CD4-positive, alpha-beta T cell (primary cell): ENCODE data around the gene TIGD4. TPM values are rescaled to one million over a fixed set of nuclear protein-coding genes. Genes with fewer than 3 reads are reported as not detected.

Source experiments
- ATAC-seq: fragments of 200-7000 bp; cut with Tn5 transposase; one replicate; pipeline ENCODE4 v1.10.0; 2022; ENCODE audit warnings: mild to moderate bottlenecking; ENCODE audit not compliant: poor library complexity
- CTCF ChIA-PET: fragments of 350-600 bp; sonication (Branson Sonifier 250); formaldehyde crosslinking; loops from one replicate; lab custom pipeline; 2021; ENCODE audit warnings: antibody characterized with exemption, inconsistent platforms; lab: Charles Lee
- POLR2A ChIA-PET: fragments of 350-600 bp; sonication (Branson Sonifier 250); formaldehyde crosslinking; loops from one replicate; lab custom pipeline; 2021; ENCODE audit warnings: antibody characterized with exemption, inconsistent platforms; lab: Charles Lee
- DNase-seq, 14 experiments: peaks; one replicate each; pipeline ENCODE4 v3.0.0-alpha.2; 2013 to 2020; ENCODE audit warnings: mixed read lengths in 2 of 14
- H3K27ac ChIP-seq, 2 donors: one replicate each; pipeline versions ENCODE4 v1.5.1 to v1.7.0; 2013; ENCODE audit warnings: low read length in 2 of 2, low read depth in 1 of 2, mild to moderate bottlenecking in 1 of 2
- H3K27me3 ChIP-seq, 2 experiments: 1 replicate in 1 of 2; 2 replicates in 1 of 2; pipeline versions ENCODE4 v1.6.1 to v1.7.0; 2013; ENCODE audit warnings: low read length in 2 of 2, control low read depth in 1 of 2, mild to moderate bottlenecking in 1 of 2, moderate library complexity in 1 of 2; ENCODE audit not compliant: insufficient read depth in 2 of 2, control insufficient read depth in 1 of 2
- H3K36me3 ChIP-seq: one replicate; pipeline ENCODE4 v1.6.1; 2013; ENCODE audit warnings: low read length, control low read depth; ENCODE audit not compliant: insufficient read depth
- H3K4me1 ChIP-seq: one replicate; pipeline ENCODE4 v1.6.1; 2013; ENCODE audit warnings: low read length, control low read depth; ENCODE audit not compliant: insufficient read depth
- H3K4me3 ChIP-seq: one replicate; pipeline ENCODE4 v1.5.1; 2013; ENCODE audit warnings: mild to moderate bottlenecking, low read length, moderate library complexity
- H3K9me3 ChIP-seq, 2 experiments: 1 replicate in 1 of 2; 2 replicates in 1 of 2; pipeline versions ENCODE4 v1.6.1 to v1.7.0; 2013; ENCODE audit warnings: low read length in 2 of 2, mild to moderate bottlenecking in 2 of 2, control low read depth in 1 of 2, moderate library complexity in 1 of 2; ENCODE audit not compliant: control insufficient read depth in 1 of 2, insufficient read depth in 1 of 2
- H3K27ac Mint-ChIP-seq: one replicate; pipeline ENCODE4 v1.8.0; 2020; ENCODE audit warnings: mixed read lengths
- H3K27me3 Mint-ChIP-seq: one replicate; pipeline ENCODE4 v1.8.0; 2021; ENCODE audit warnings: mixed read lengths
- H3K36me3 Mint-ChIP-seq: one replicate; pipeline ENCODE4 v1.8.0; 2021; ENCODE audit warnings: low read depth, mixed read lengths
- H3K4me1 Mint-ChIP-seq: one replicate; pipeline ENCODE4 v1.8.0; 2021; ENCODE audit warnings: low read depth, mixed read lengths
- H3K4me3 Mint-ChIP-seq: one replicate; pipeline ENCODE4 v1.8.0; 2020; ENCODE audit warnings: mild to moderate bottlenecking, mixed read lengths
- H3K9me3 Mint-ChIP-seq: one replicate; pipeline ENCODE4 v1.8.0; 2020; ENCODE audit warnings: mixed read lengths
- intact Hi-C, 2 experiments: fragments of 100-400 bp; cut with DNase I in 1 of 2; cut with micrococcal nuclease in 1 of 2; formaldehyde crosslinking; loops; one replicate each; pipeline versions ENCODE4 v1.15.1 to v1.9.0; 2023 to 2025; cut with DNase I, micrococcal nuclease
- total RNA-seq, 174 experiments: library from RNA in 2 of 174; stranded (reverse) in 2 of 174; gene quantifications; one replicate each; pipeline ENCODE4 v1.2.3 and lab custom pipeline; 2021 to 2026
- TF ChIP-seq, protein P1 (sequence below): fragments of 200-600 bp; IDR thresholded peaks from one replicate; pipeline ENCODE4 v1.8.0; 2022; ENCODE audit warnings: antibody characterized with exemption, mild to moderate bottlenecking

Gene TIGD4
- total RNA-seq, 2 experiments from 2014 or later, result 0.22 TPM; not detected in 1

DNA sequence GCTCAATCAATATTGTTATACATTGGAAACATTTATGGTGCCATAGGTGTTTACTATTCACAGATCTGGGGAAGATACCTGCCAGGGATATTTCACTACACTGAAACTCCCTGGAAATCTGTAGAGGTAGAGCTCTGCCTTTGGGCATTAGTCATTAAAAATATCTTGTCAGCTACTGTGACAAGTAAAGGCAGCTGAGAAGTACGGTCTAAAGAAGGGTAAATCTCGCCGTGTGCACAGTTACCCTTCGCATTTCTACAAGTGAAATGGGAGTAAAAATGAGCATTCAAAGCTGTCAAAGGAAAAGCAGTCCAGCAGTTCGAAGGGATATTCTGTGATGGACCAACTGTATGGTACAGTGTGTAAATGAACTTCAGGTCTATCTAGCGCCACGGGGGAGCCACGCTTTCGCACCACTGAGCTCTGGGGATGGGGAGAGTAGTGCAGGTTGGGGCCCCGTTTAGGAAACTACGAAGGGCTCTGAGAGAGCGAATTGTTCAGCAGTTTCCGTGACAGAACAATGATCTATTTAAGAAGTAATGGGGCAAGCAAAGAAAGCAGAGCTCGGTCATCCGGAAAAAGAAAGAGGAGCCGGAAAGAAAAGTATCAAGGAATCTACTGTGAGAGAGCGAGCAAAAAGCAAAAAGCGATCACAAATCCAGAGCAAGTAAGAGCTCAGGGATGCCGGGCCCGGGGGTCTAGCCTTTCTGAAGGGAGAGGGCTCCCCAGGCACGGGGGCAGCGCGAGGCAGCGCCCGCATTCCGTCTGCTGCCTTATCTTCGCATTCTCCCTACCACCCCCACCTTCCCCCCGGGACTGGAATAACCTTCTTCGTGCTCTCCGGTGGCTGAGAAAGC lies 646 bp downstream of the TIGD4 start:
- TF ChIP-seq, protein P1, sequence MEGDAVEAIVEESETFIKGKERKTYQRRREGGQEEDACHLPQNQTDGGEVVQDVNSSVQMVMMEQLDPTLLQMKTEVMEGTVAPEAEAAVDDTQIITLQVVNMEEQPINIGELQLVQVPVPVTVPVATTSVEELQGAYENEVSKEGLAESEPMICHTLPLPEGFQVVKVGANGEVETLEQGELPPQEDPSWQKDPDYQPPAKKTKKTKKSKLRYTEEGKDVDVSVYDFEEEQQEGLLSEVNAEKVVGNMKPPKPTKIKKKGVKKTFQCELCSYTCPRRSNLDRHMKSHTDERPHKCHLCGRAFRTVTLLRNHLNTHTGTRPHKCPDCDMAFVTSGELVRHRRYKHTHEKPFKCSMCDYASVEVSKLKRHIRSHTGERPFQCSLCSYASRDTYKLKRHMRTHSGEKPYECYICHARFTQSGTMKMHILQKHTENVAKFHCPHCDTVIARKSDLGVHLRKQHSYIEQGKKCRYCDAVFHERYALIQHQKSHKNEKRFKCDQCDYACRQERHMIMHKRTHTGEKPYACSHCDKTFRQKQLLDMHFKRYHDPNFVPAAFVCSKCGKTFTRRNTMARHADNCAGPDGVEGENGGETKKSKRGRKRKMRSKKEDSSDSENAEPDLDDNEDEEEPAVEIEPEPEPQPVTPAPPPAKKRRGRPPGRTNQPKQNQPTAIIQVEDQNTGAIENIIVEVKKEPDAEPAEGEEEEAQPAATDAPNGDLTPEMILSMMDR, result no peak
- ChIA-PET CTCF (interaction anchor here (0.7 to 1.7 kb wide), 10 partner anchors 10 to 1679 kb away, joined by 3 to 6 read pairs (median 3); partner anchors contain the start of genes RPS3A and TMEM131L), POLR2A (interaction anchor here (0.7 to 3.1 kb wide), 13 partner anchors 8 to 1763 kb away, joined by 3 to 17 read pairs (median 5); partner anchors contain the start of genes FBXW7, LRBA and TMEM154)
- intact Hi-C loops, result loop anchor here in 1 of 2 experiments (2.0 to 10.0 kb wide), 5 partner anchors 97 to 1680 kb away; partner anchors contain the start of gene RPS3A
- H3K36me3 Mint-ChIP-seq, result peaks cover 13% of the 10 kb centered on the region
- peak overlapping the region; percentile 90 for H3K4me3 Mint-ChIP-seq
- H3K4me3 ChIP-seq, result peak overlapping the region; percentile 72
- H3K4me1 ChIP-seq, result peaks cover 21% of the 10 kb centered on the region
- H3K9me3 Mint-ChIP-seq, result no peaks in the 10 kb centered on the region
- H3K27me3 Mint-ChIP-seq, result peaks cover 11% of the 10 kb centered on the region
- peaks cover 50% of the 10 kb centered on the region for H3K4me1 Mint-ChIP-seq
- H3K27ac ChIP-seq, result peak overlapping the region; percentile 75 to 79
- H3K27ac Mint-ChIP-seq, result peak overlapping the region; percentile 95
- DNase-seq (peak in 13 of 14 experiments; percentile 1 to 58 (median 18)), ATAC-seq (peak; percentile 11)
- H3K36me3 ChIP-seq, result no peaks in the 10 kb centered on the region
- no peaks in the 10 kb centered on the region for H3K27me3 ChIP-seq
- no peaks in the 10 kb centered on the region for H3K9me3 ChIP-seq

- no peak overlapping the region for H3K27ac Mint-ChIP-seq
- H3K4me3 Mint-ChIP-seq, result peak overlapping the region; percentile 90
- peaks cover 11% of the 10 kb centered on the region for H3K27me3 Mint-ChIP-seq
- Histone ChIP-seq H3K36me3 (no peaks in the 10 kb centered on the region), H3K27ac (no peak overlapping the region), H3K4me1 (peaks cover 21% of the 10 kb centered on the region), H3K9me3 (no peaks in the 10 kb centered on the region), H3K27me3 (no peaks in the 10 kb centered on the region), H3K4me3 (no peak overlapping the region)
- POLR2A ChIA-PET, result interaction anchor here (0.6 kb wide), 1 partner anchor 112 kb away, joined by 3 read pairs; no protein-coding TSS in a partner anchor
- H3K4me1 Mint-ChIP-seq, result peaks cover 41% of the 10 kb centered on the region
- TF ChIP-seq, protein P1, result no peak
- ATAC-seq (no peak), DNase-seq (no peak)
- CTCF ChIA-PET, result interaction anchor here (1.0 kb wide), 1 partner anchor 99 kb away, joined by 3 read pairs; no protein-coding TSS in a partner anchor
- peaks cover 13% of the 10 kb centered on the region for H3K36me3 Mint-ChIP-seq
- no peaks in the 10 kb centered on the region for H3K9me3 Mint-ChIP-seq
- intact Hi-C loops, result loop anchor here in 1 of 2 experiments (5.0 to 10.0 kb wide), 4 partner anchors 95 to 1010 kb away; no protein-coding TSS in a partner anchor
Measured at GRCh38 chr4:152777488-152777887, 2.0 kb downstream of the TIGD4 start.

- POLR2A ChIA-PET, result no interaction called here
- H3K4me3 Mint-ChIP-seq, result peak overlapping the region; percentile 38
- CTCF ChIA-PET, result no interaction called here
- peaks cover 13% of the 10 kb centered on the region for H3K36me3 Mint-ChIP-seq
- Histone ChIP-seq H3K4me1 (peaks cover 21% of the 10 kb centered on the region), H3K4me3 (no peak overlapping the region), H3K27ac (no peak overlapping the region), H3K36me3 (no peaks in the 10 kb centered on the region), H3K9me3 (no peaks in the 10 kb centered on the region), H3K27me3 (no peaks in the 10 kb centered on the region)
- no peaks in the 10 kb centered on the region for H3K9me3 Mint-ChIP-seq
- ATAC-seq, result no peak
- H3K4me1 Mint-ChIP-seq, result peaks cover 30% of the 10 kb centered on the region
- no peak for DNase-seq
- TF ChIP-seq, protein P1, result no peak
- no peak overlapping the region for H3K27ac Mint-ChIP-seq
- intact Hi-C loops, result loop anchor here in 1 of 2 experiments (5.0 to 10.0 kb wide), 4 partner anchors 94 to 1009 kb away; no protein-coding TSS in a partner anchor
- peaks cover 11% of the 10 kb centered on the region for H3K27me3 Mint-ChIP-seq
Measured at GRCh38 chr4:152776352-152776751, 3.2 kb downstream of the TIGD4 start.
